ENCODE data around the gene RBM24. TPM values are rescaled to one million over a fixed set of nuclear protein-coding genes. Genes with fewer than 3 reads are reported as not detected.

Gene RBM24
- total RNA-seq, 1 donor from 2014 or later, result 10.8 TPM

DNA sequence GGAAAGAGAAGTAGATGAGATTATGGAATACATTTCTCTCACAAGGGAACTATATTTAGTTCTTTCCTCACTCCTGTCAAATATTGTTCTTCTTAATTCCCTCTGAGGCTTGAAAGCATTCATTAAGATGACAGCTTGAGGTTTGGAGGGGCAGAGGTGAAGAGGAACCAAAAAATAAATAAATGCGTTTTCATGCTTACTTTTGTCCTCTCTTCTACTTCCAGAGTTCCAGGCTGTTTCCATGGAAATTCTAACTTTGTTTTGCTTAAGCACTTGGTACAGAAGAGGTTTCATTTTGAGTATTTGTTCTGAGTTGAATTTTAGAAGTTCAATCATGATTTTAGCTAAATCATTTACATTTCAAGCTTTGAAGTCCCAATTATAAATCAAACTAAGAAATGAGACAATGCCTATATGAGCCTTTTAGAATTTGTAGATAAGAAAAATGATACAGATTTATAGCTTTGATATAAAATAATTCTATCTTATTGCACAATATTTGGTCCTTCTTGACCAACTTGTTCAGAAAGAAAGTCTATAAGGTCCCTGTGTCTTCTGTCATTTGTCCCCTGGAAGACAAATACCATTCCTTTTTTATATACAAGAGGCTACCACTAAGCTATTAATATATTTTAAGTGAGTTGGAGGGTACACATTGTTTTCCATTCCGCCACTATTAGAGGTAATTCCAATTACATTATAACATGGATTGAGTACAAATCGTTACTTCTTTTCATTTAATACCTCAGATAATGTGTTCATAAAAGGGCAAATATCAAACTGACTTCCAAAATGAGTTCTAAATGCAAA is 16.3 kb downstream of the RBM24 start:
- no peak for DNase-seq (ENCODE audit: low spot score)
- Mint-ChIP-seq H3K27me3 (ENCODE audit: low read depth) (no peaks in the 10 kb centered on the region), H3K4me3 (ENCODE audit: unreplicated experiment) (no peak overlapping the region), H3K9me3 (ENCODE audit: low read depth) (no peaks in the 10 kb centered on the region), H3K27ac (ENCODE audit: unreplicated experiment) (peak overlapping the region; percentile 78), H3K36me3 (ENCODE audit: low read depth) (peaks cover 6% of the 10 kb centered on the region), H3K4me1 (ENCODE audit: low read depth) (peaks cover 23% of the 10 kb centered on the region)
- TF ChIP-seq, protein P1, sequence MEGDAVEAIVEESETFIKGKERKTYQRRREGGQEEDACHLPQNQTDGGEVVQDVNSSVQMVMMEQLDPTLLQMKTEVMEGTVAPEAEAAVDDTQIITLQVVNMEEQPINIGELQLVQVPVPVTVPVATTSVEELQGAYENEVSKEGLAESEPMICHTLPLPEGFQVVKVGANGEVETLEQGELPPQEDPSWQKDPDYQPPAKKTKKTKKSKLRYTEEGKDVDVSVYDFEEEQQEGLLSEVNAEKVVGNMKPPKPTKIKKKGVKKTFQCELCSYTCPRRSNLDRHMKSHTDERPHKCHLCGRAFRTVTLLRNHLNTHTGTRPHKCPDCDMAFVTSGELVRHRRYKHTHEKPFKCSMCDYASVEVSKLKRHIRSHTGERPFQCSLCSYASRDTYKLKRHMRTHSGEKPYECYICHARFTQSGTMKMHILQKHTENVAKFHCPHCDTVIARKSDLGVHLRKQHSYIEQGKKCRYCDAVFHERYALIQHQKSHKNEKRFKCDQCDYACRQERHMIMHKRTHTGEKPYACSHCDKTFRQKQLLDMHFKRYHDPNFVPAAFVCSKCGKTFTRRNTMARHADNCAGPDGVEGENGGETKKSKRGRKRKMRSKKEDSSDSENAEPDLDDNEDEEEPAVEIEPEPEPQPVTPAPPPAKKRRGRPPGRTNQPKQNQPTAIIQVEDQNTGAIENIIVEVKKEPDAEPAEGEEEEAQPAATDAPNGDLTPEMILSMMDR (IDR thresholded peaks at IDR 0.05), result no peak

DNA sequence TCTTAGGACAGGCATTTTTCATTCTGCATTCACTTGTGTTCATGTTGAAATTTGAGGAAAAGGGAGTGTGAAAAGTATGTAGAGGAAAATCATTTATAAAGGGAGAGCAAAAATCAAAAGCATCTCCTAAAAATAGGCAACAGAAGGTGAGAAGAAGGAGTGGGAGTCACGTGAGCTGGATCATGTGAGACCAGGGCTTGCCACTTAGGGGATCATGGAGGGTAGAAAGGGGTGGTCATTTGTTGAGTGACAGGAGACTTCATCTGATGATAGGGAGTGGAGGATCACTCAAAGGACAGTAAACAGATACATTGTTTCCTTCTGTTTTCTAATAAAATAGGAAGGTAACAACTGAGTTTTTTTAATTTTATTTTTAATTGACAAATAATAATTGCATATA is 17.1 kb downstream of the RBM24 start:
- peaks cover 2% of the 10 kb centered on the region for H3K36me3 Mint-ChIP-seq (ENCODE audit: low read depth)
- peaks cover 23% of the 10 kb centered on the region for H3K4me1 Mint-ChIP-seq (ENCODE audit: low read depth)
- TF ChIP-seq, protein P1 (IDR thresholded peaks at IDR 0.05), result no peak
- DNase-seq (ENCODE audit: low spot score), result no peak
- no peaks in the 10 kb centered on the region for H3K9me3 Mint-ChIP-seq (ENCODE audit: low read depth)
- no peaks in the 10 kb centered on the region for H3K27me3 Mint-ChIP-seq (ENCODE audit: low read depth)
- no peak overlapping the region for H3K27ac Mint-ChIP-seq (ENCODE audit: unreplicated experiment)
- H3K4me3 Mint-ChIP-seq (ENCODE audit: unreplicated experiment), result no peak overlapping the region

GRCh38 chr6:17299222-17299621 is 18.1 kb downstream of the RBM24 start:
- H3K27ac Mint-ChIP-seq (ENCODE audit: unreplicated experiment), result peak overlapping the region; percentile 74
- peaks cover 2% of the 10 kb centered on the region for H3K36me3 Mint-ChIP-seq (ENCODE audit: low read depth)
- H3K9me3 Mint-ChIP-seq (ENCODE audit: low read depth), result no peaks in the 10 kb centered on the region
- DNase-seq (ENCODE audit: low spot score), result no peak
- no peak overlapping the region for H3K4me3 Mint-ChIP-seq (ENCODE audit: unreplicated experiment)
- TF ChIP-seq, protein P1 (IDR thresholded peaks at IDR 0.05), result no peak
- H3K4me1 Mint-ChIP-seq (ENCODE audit: low read depth), result peaks cover 23% of the 10 kb centered on the region
- no peaks in the 10 kb centered on the region for H3K27me3 Mint-ChIP-seq (ENCODE audit: low read depth)

DNA sequence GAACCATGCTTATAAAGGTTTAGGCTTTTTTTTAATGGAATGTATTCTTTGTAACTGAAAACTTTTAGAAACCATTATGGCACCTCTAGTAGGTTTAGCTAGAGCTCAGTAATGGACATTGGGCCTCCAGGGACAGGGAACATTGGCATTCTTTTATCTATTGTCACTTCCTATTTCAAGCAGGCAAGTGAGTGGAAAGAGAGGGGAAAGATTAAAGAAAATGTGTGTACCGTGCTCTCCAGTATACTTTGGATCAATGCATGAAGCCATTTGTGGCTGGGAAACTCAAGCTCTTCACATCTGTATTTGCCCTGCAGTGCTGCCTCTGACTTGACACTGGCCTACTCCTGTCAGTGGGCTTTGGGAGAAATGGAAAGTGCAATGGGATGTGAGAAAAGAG is 18.6 kb downstream of the RBM24 start:
- no peak for DNase-seq (ENCODE audit: low spot score)
- no peak overlapping the region for H3K4me3 Mint-ChIP-seq (ENCODE audit: unreplicated experiment)
- peaks cover 23% of the 10 kb centered on the region for H3K4me1 Mint-ChIP-seq (ENCODE audit: low read depth)
- H3K36me3 Mint-ChIP-seq (ENCODE audit: low read depth), result peaks cover 2% of the 10 kb centered on the region
- H3K9me3 Mint-ChIP-seq (ENCODE audit: low read depth), result no peaks in the 10 kb centered on the region
- H3K27me3 Mint-ChIP-seq (ENCODE audit: low read depth), result no peaks in the 10 kb centered on the region
- H3K27ac Mint-ChIP-seq (ENCODE audit: unreplicated experiment), result peak overlapping the region; percentile 74
- TF ChIP-seq, protein P1 (IDR thresholded peaks at IDR 0.05), result no peak

GRCh38 chr6:17300637-17301036 is 19.5 kb downstream of the RBM24 start:
- Mint-ChIP-seq H3K9me3 (ENCODE audit: low read depth) (no peaks in the 10 kb centered on the region), H3K4me3 (ENCODE audit: unreplicated experiment) (no peak overlapping the region), H3K27ac (ENCODE audit: unreplicated experiment) (no peak overlapping the region), H3K27me3 (ENCODE audit: low read depth) (no peaks in the 10 kb centered on the region), H3K4me1 (ENCODE audit: low read depth) (peaks cover 28% of the 10 kb centered on the region), H3K36me3 (ENCODE audit: low read depth) (peaks cover 2% of the 10 kb centered on the region)
- TF ChIP-seq, protein P1 (IDR thresholded peaks at IDR 0.05), result no peak
- no peak for DNase-seq (ENCODE audit: low spot score)

Measured in chondrocyte (in vitro differentiated cells).